GM19099 (cell line): ENCODE data around the gene OARD1.

ENCODE experiments used
- POLR2A ChIP-seq: IDR thresholded peaks from 3 replicates; pipeline ENCODE4 v1.6.1; 2011; ENCODE audit warnings: low read depth; ENCODE audit not compliant: insufficient read length; ENCODE audit errors: extremely low read depth

OARD1 gene, protein sequence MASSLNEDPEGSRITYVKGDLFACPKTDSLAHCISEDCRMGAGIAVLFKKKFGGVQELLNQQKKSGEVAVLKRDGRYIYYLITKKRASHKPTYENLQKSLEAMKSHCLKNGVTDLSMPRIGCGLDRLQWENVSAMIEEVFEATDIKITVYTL

DNA sequence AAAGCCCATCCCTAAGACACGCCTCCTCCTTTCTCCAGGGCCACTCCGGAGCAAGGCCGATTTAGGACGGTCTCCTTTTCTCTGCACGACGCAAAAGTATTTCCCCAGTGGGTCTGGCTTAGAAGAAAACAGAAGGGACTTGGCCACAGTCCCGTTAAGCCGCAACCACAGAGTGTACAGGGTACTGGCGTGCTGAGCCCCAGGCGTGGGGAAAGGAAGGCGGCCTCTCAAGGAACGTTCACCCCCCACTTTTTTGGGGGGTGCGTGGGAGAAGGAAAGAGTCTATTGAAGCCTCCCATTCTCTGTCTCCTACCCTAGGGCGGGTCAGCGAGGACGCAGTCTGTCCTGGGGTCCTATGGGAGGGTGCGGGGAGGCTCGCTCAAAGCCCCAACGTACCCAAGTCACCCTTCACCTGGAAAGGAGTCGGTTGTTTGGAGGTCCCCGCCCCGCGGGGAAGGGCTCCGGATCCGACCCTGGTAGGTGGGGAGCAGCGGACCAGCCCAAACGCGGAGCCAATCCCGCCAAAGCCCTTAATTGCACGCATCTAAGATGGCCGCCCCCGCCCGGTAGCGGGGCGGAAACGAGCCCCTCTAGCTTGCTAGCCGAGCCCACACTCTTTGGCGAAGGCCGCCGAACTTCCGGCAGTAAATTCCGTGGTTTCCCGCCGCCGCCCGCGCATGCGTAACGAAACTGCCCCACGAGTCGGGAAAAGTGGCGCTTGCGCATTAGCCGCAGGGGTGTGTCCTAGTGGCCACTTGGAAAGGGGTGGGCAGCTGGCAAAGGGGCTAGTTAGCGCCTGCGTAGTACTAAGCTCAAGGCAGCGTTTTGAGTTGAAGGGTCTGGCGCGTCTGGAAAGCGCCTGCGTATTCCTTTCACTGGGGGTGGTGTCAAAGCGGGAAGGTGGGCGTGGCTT is at the start of gene OARD1:
Gene OARD1 (minus strand): TSS at position 434 of the 913 bp plus-strand sequence. CDS start 722 bp downstream, outside the sequence.
- TF ChIP-seq POLR2A = peak; percentile 50

DNA sequence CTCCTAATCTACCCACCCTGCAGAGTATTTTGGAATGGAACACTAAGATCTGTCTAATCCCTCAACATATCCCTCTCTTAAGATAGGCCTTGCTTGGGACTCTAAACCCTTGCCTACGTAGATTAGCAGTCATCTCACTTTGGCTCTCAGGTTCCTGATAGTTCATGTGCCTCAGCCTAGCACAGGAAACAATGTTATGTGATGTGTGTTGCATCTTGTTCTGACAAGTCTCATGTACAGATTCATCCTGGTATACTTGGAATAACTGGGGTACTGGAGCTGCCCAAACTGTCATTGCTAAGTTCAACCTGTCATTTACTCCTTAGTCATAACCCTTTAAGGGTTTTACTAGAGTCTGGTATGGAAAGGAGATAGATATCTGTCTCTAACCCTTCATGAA is 47.9 kb upstream of the OARD1 start:
- TF ChIP-seq POLR2A = no peak

DNA sequence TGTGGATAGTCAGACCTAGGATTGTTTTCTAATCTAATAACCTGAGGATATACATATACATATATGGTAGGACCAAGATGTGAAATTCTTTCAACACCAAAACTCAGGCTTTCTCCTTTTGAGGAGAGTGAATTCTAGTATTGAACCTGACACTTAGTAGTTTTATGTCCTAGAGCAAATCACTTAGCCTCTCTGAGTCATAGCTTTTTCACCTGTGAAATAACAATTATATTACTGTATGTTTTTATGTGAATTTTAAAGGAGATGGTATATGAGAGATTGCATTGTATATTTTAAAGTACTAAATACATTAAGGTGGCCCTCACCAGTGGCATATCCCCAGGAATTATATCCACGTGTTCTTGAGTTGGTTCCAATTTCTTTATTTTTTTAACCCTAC is 47.4 kb upstream of the OARD1 start:
- TF ChIP-seq POLR2A = no peak

DNA sequence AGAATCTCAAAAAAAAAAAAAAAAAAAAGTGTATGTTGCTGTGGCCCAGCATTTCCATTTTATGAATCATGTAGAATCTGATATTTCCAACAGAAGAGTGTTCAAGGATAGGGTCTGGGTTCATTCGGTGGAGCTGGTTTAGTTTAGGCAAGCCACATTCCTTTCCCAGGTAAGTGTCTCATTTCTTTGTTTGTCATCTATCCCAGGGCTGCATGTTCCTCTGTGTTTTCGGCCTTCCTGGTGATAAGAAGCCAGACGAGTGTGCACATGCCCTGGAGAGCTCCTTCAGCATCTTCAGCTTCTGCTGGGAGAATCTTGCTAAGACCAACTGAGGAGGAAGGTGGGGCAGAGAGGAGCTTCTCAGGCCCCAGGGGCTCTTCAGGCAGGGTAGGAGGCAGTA is 38.9 kb upstream of the OARD1 start:
- TF ChIP-seq POLR2A = no peak

DNA sequence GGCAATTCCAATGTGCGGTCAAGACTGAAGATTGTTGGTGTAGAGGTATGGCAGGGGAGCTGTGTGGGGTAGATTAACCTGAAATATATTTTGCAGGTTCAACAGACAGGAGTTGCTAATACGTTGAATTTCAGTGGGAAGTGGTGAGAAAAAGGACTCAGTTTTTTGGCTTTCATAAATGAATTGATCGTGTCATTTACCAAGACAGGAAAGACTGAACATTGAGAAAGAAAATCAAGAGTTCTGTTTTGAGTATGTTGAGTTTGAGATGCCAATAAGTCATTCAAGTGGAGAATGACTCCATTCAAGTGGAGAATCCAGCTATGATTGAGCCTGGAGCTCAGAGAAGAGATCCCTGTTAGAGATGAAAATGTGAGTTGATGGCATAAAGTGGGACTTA is 31.7 kb upstream of the OARD1 start:
- TF ChIP-seq POLR2A = no peak

DNA sequence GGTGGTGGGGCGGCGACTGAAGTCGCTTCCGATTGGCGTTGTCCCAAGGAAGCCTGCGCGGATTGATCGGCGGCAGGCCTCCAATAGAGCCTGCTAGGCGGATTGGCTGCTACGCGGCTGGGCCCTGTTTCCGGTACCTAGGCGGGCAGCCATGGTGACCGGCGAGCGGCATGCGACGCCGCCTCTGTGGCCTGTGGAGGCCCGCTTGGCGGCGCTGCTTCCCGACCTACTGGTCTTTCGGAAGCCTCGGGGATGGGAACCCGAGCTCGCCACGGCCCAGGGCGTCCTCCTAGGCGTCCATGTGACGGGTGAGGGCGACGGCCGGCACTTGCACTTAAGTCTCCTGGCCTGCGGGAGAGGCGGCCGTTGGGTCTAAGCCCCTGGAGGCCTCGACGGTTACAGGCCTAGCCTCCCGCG is 28.7 kb upstream of the OARD1 start:
- TF ChIP-seq POLR2A = no peak

DNA sequence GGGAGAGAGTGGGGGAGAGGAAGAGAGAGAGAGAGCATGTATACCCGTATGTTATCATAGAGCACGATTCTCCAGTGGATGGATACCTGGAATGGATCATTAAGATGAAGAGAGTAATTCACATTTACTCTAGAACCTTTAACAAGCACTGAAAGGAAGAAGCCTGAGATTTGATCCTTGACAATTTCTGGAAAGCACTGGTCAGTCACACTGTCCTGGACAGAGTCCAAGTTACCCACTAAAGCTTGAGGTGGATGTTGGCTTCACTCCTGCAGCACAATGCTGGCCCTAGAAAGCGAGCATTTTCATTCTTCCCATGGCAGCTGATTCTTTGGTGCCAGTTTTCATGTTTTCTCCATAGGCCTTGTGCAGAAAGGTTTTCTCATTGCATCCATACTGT is 26.2 kb upstream of the OARD1 start:
- TF ChIP-seq POLR2A = no peak

DNA sequence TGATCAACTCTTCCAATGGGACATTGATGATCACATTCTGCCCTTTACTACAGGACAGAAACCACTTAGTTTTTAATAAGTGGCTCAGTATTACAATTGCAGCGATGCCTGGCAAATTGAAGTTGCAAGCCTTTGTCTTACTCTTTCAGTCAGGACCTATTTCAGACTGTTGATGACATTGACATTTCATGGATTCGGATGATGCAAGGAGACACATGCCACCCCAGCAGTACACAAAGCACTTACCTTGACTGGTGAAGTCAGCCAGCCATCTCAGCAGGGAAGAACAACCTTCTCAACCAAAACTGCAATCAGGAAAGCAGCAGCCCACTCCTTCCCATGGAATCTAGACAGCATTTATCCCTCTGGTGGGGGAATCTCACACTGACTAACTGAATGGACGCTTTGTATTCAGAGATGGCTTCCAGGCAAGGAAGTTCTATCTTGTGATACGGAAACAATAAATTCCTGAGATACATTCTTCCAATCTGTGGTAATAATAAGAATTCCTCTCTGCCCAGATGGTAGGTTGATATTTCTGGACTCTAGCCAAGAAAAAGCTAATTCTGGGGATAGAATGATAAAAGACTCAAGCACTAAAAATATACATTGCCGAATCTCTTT is 25.4 kb upstream of the OARD1 start:
- TF ChIP-seq POLR2A = no peak

DNA sequence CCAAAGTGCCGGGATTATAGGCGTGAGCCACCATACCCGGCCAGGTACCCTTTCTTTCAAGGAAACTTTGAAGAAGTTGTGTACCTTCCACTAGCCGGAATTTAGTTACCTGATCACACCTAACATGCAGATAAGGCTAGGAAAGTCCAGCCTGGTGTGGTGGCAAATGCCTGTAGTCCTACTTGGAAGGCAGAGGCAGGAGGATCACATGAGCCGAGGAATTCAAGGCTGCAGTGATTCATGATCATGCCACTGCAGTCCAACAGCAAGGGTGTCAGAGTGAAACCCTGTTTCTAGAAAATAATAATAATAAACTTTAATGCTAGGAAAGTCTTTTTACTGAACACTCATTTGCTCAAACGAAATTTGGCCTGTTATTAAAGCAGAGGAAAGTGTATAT is 21.6 kb upstream of the OARD1 start:
- no peak for TF ChIP-seq POLR2A

DNA sequence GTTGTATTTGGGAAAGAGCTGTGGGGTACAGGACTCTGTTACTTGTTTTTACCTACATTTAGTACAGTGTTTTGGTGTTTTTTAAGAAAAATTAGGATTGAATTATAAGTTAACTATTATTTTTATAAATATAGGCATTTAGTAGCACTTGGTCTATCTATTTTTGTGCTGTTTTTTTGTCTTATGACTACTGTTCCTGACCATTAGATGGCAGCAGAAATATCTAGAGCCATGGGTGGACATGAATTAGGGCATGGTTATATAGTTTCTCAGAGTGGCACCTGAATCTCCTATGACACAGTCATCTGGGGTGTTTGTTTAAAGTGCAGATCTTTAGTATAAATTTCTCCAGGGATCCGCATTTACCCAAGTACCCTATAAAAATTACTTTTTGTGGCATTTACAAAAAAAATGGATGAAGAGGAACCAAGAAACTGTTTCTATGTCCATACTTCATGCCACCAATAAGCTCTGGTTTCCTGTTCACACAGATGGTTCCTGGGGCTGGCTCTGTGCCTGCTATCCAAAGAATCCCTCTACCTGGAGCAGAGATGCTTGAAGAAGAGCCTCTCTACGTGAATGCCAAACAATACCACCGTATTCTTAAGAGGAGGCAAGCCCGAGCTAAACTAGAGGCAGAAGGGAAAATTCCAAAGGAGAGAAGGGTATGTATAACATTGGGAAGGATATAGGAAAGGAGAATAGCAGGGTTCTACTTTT is 20.4 kb upstream of the OARD1 start:
- no peak for TF ChIP-seq POLR2A

DNA sequence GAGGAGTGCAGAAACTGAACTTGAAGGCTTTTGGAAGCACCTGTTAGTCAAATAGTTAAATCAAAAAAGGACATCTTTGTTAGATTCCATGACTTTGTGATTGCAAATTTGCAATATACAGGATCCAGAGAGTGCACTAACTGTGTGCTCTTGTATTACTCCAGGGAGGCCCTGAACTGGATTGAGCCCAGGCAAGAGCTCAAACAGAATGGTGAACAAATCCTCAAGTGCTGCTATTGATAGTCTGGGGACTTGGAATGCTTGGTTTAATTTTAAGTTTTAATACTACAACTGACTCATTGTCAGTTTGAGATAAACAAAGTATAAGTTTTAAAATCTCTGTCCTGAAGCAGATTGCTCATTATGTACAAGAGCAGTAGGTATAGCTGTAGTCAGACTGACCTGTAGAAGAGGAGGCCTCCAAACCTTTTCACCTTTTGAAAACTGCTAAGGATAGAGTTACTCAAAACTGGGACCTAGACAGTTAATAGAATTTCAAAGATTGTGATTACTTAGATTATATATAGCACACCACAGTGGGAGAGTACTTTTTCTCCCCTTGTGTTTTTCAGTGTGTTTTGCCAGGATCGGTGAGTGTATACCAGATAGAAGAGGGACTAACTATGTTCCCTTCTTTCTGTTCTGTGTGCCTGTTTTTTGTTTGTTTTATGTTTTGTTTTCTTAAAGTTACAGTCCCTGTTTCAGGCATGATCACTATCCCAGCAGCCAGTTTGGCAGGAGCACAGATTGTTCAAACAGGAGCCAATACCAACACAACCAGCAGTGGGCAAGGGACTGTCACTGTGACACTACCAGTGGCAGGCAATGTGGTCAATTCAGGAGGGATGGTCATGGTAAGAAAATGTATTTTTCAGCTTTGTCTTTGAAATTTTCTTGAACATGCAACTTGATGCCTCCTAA is 18.9 kb upstream of the OARD1 start:
- no peak for TF ChIP-seq POLR2A

DNA sequence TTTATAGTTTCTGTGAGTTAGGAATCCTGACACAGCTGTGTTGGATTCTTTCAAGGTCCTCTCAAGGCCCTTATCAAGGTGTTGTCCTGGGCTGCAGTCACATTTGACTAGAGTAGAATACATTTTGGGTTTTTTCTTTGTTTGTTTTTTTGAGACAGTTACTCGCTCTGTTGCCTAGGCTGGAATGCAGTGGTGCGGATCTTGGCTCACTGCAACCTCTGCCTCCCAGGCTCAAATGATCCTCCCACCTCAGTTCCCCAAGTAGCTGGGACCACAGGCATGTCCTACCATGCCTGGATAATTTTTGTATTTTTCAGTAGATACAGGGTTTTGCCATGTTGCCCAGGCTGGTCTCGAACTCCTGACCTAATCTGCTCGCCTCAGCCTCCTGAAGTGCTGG is 16.3 kb upstream of the OARD1 start:
- TF ChIP-seq POLR2A = no peak

DNA sequence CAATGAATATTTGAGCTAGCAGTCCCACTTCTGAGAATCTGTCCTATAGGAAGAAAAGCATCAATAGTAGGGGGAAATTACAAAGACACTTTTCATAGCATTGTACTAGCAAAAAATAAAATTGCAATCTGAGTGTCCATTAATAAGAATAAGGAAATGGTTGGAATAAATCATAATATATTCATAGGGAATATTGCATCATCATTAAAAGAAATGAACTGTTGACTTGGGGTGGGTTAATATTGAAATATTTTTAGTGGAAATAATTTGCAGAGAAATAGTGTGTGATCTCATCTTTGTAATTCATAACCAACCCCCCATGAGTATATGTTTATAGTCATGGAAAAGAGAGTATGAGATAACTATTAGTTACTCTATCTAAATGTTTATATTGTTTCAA is 13.0 kb upstream of the OARD1 start:
- no peak for TF ChIP-seq POLR2A

DNA sequence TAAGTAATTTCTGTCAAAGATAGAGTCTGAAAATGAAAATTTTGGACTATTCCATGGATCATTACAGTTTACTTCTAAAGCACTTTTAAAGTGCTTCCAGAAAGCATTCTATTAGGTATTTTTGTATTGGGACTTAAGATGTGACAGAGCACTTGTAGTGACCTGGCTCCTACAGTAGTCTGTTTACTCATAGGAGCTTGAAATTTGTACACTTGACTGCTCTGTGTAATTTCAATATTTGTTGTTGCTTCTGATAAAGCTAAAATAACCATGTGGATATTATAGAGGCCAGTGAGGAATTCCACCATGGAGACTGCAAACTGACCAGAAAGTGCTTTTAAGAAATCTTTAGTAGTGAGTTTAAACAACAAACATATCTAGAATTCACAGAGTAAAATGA is 10.9 kb upstream of the OARD1 start:
- TF ChIP-seq POLR2A = no peak

DNA sequence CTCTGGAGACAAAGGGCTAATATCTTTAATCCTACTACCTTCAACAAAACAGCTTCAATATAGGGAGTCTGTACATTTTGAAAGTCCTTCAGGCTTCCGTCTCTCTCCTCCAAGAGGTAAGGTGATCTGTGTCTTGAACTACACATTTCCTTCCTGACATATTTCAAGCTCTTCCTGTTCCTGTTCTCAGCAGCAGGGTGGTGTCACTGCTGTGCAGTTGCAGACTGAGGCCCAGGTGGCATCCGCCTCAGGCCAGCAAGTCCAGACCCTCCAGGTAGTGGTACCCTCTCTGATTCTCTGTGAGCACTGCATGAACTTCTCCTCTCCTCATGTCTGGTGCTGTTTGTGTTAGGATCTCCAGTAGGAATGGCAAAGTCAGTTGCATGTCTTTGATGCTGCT is 8.5 kb upstream of the OARD1 start:
- no peak for TF ChIP-seq POLR2A

DNA sequence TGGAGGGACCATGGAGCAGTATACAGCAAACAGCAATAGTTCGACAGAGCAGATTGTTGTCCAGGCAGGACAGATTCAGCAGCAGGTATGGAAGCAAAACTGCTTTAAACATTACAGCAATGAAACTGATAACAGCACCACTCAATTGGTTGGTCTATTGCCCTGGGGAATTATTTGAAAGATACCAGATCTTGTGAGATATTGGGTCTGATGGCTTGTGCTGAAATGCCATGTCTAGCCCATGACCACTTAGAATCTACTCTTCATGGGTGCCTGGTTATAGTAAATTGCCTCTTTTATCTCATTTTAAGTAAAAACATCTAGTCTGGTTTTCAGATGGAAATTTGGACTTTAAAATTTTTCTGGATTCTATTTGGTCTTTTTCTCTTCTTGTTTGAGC is 6.9 kb upstream of the OARD1 start:
- TF ChIP-seq POLR2A = no peak
